Measurements from ENCODE around the gene LRRTM4. TPM values are rescaled to one million over a fixed set of nuclear protein-coding genes. Genes with fewer than 3 reads are reported as not detected.

LRRTM4 gene
- total RNA-seq, 1 experiment from 2014 or later = 12.0 TPM

DNA sequence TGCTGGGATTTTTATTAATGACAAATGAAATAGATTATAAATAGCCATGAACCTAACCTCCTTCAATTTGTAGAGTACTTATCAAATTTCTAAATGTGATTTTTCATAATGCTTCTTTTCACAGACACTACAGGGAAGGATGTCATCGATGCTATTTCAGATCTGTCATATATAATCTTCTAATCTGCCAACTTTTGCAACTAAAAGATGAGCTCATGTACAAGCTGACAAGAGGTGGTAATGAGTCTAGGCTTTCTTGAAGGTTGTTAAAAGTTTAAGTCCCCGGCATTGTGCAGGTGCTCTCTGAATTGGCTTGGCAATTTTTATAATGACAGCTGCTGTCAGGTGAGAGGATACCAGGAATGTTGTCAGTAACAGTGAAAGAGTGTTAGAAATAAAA, 320.4 kb downstream of the LRRTM4 start:
- Histone ChIP-seq H2AK5ac (ENCODE audit: insufficient read length, low read length) (no peak overlapping the region), H2AFZ (ENCODE audit: low read length) (no peak overlapping the region), H3K27me3 (ENCODE audit: insufficient read depth, low read length) (no peaks in the 10 kb centered on the region), H3K9ac (ENCODE audit: extremely low read depth, insufficient read length, low read length) (no peak overlapping the region), H3K4me2 (ENCODE audit: insufficient read depth, insufficient read length, low read length) (no peak overlapping the region), H4K8ac (replicated peaks; ENCODE audit: insufficient read length, low read depth, low read length) (no peak overlapping the region), H3K14ac (ENCODE audit: insufficient read depth, low read length) (no peak overlapping the region), H3K4ac (ENCODE audit: low read depth, low read length) (no peak overlapping the region), H3K4me1 (ENCODE audit: insufficient read depth, low read length) (no peaks in the 10 kb centered on the region), H3K27ac (ENCODE audit: insufficient read length, low read depth, low read length) (no peak overlapping the region), H2BK5ac (ENCODE audit: insufficient read length, low read length) (no peak overlapping the region), H3K79me2 (ENCODE audit: insufficient read depth, low read length) (no peaks in the 10 kb centered on the region), H4K20me1 (ENCODE audit: control insufficient read depth, insufficient read depth, insufficient read length) (no peaks in the 10 kb centered on the region), H4K5ac (ENCODE audit: insufficient read length, low read depth, low read length) (no peak overlapping the region), H3K56ac (ENCODE audit: insufficient read length, low read depth, low read length) (no peak overlapping the region), H3K79me1 (ENCODE audit: insufficient read depth, low read depth, low read length, poor library complexity, severe bottlenecking) (no peaks in the 10 kb centered on the region), H2BK12ac (ENCODE audit: insufficient read length, low read depth, low read length) (no peak overlapping the region), H2BK20ac (ENCODE audit: low read depth, low read length, poor library complexity, severe bottlenecking) (no peak overlapping the region), H3T11ph (ENCODE audit: low read length) (no peak overlapping the region), H2BK15ac (ENCODE audit: low read depth, low read length) (no peak overlapping the region), H3K23me2 (ENCODE audit: insufficient read length, low read depth, low read length, poor library complexity, severe bottlenecking) (no peaks in the 10 kb centered on the region), H3K23ac (ENCODE audit: insufficient read length, low read depth, low read length) (no peak overlapping the region), H3K18ac (ENCODE audit: insufficient read length, low read depth, low read length) (no peak overlapping the region), H4K91ac (ENCODE audit: insufficient read length, low read depth, low read length) (no peak overlapping the region), H3K9me3 (ENCODE audit: control insufficient read depth, low read depth, low read length) (no peaks in the 10 kb centered on the region), H2BK120ac (ENCODE audit: low read depth, low read length, poor library complexity, severe bottlenecking) (no peak overlapping the region)
- H3K27ac Mint-ChIP-seq = no peak overlapping the region
- TF ChIP-seq, protein P1, sequence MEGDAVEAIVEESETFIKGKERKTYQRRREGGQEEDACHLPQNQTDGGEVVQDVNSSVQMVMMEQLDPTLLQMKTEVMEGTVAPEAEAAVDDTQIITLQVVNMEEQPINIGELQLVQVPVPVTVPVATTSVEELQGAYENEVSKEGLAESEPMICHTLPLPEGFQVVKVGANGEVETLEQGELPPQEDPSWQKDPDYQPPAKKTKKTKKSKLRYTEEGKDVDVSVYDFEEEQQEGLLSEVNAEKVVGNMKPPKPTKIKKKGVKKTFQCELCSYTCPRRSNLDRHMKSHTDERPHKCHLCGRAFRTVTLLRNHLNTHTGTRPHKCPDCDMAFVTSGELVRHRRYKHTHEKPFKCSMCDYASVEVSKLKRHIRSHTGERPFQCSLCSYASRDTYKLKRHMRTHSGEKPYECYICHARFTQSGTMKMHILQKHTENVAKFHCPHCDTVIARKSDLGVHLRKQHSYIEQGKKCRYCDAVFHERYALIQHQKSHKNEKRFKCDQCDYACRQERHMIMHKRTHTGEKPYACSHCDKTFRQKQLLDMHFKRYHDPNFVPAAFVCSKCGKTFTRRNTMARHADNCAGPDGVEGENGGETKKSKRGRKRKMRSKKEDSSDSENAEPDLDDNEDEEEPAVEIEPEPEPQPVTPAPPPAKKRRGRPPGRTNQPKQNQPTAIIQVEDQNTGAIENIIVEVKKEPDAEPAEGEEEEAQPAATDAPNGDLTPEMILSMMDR (conservative IDR thresholded peaks at IDR 0.05) = no peak
- no peak for DNase-seq
- H3K9me3 Mint-ChIP-seq = no peaks in the 10 kb centered on the region
- H3K27me3 Mint-ChIP-seq (ENCODE audit: low read depth) = no peaks in the 10 kb centered on the region
- no peak overlapping the region for H3K4me3 Mint-ChIP-seq
- H3K36me3 Mint-ChIP-seq (ENCODE audit: insufficient read depth in 1 of 3, low read depth in 3 of 3) = no peaks in the 10 kb centered on the region
- WGBS (ENCODE audit: extremely low coverage, insufficient read length, low lambda C conversion rate) = no CpG with 5 or more reads among the region's 2 CpGs
- H3K4me1 Mint-ChIP-seq = no peaks in the 10 kb centered on the region
